T-cell (primary cell): ENCODE results near the gene LRP1. TPM values are rescaled to one million over a fixed set of nuclear protein-coding genes. Genes with fewer than 3 reads are reported as not detected.
"Not testable (repeated sequence)": the region's sequence is repeated elsewhere in the genome, so short reads cannot be mapped to it uniquely, and the experiment has no call there.

ENCODE experiments used
- ATAC-seq, 4 experiments: fragments of 200-7000 bp in 3 of 4; fragments of 150-1000 bp in 1 of 4; cut with Tn5 transposase; replicated peaks in 1 of 4; 1 replicate in 3 of 4; 2 replicates in 1 of 4; pipeline ENCODE4 v1.10.0; 2021; ENCODE audit warnings: moderate library complexity in 3 of 4, mild to moderate bottlenecking in 2 of 4, moderate number of reproducible peaks in 1 of 4
- CTCF ChIA-PET, 2 donors: fragments of 300-600 bp; sonication (Branson Sonifier 250); formaldehyde crosslinking; loops; one replicate each; lab custom pipeline; 2022; ENCODE audit warnings: antibody characterized with exemption in 2 of 2; lab: Charles Lee
- POLR2A ChIA-PET, 2 donors: fragments of 300-600 bp; sonication (Branson Sonifier 250); formaldehyde crosslinking; loops; one replicate each; lab custom pipeline; 2022; ENCODE audit warnings: antibody characterized with exemption in 2 of 2; lab: Charles Lee
- DNase-seq, 35 experiments: peaks; one replicate each; pipeline versions ENCODE4 v3.0.0 to v3.0.0-alpha.2; 2013 to 2023
- H3K27ac ChIP-seq: one replicate; pipeline ENCODE4 v1.5.1; 2013; ENCODE audit warnings: low read length
- H3K27me3 ChIP-seq, 2 experiments: replicated peaks in 1 of 2; 1 replicate in 1 of 2; 2 replicates in 1 of 2; pipeline versions ENCODE4 v1.6.1 to v1.7.0; 2013; ENCODE audit warnings: low read length in 1 of 2, mixed read lengths in 1 of 2; ENCODE audit not compliant: control insufficient read depth in 2 of 2, insufficient read depth in 2 of 2; ENCODE audit errors: extremely low read depth in 1 of 2
- H3K36me3 ChIP-seq, 2 donors: 1 replicate in 1 of 2; 2 replicates in 1 of 2; pipeline versions ENCODE4 v1.6.1 to v1.7.0; 2013; ENCODE audit warnings: low read length in 1 of 2; ENCODE audit not compliant: control insufficient read depth in 2 of 2, insufficient read depth in 1 of 2; ENCODE audit errors: extremely low read depth in 1 of 2
- H3K4me1 ChIP-seq, 2 experiments: 1 replicate in 1 of 2; 2 replicates in 1 of 2; pipeline versions ENCODE4 v1.6.1 to v1.7.0; 2013; ENCODE audit warnings: low read length in 2 of 2, mixed read lengths in 1 of 2; ENCODE audit not compliant: insufficient read depth in 2 of 2, control insufficient read depth in 1 of 2; ENCODE audit errors: extremely low read depth in 1 of 2
- H3K4me3 ChIP-seq, 2 donors: 1 replicate in 1 of 2; 2 replicates in 1 of 2; pipeline versions ENCODE4 v1.5.1 to v1.7.0; 2013; ENCODE audit warnings: mild to moderate bottlenecking in 2 of 2, low read length in 1 of 2, moderate library complexity in 1 of 2; ENCODE audit not compliant: control insufficient read depth in 1 of 2; ENCODE audit errors: extremely low read depth in 1 of 2
- H3K9me3 ChIP-seq: 2 replicates; pipeline ENCODE4 v1.7.0; 2013
- H3K27ac Mint-ChIP-seq, 2 donors: one replicate each; pipeline ENCODE4 v1.8.0; 2020 to 2021; ENCODE audit warnings: mild to moderate bottlenecking in 2 of 2, mixed read lengths in 2 of 2
- H3K27me3 Mint-ChIP-seq, 2 donors: one replicate each; pipeline ENCODE4 v1.8.0; 2021 to 2022; ENCODE audit warnings: mixed read lengths in 2 of 2
- H3K36me3 Mint-ChIP-seq: one replicate; pipeline ENCODE4 v1.8.0; 2021; ENCODE audit warnings: mixed read lengths
- H3K4me1 Mint-ChIP-seq, 3 donors: one replicate each; pipeline ENCODE4 v1.8.0; 2020 to 2022; ENCODE audit warnings: mixed read lengths in 3 of 3, mild to moderate bottlenecking in 1 of 3
- H3K4me3 Mint-ChIP-seq, 3 donors: one replicate each; pipeline ENCODE4 v1.8.0; 2020 to 2022; ENCODE audit warnings: mild to moderate bottlenecking in 3 of 3, mixed read lengths in 3 of 3, moderate library complexity in 3 of 3
- H3K9me3 Mint-ChIP-seq, 3 donors: one replicate each; pipeline ENCODE4 v1.8.0; 2020 to 2022; ENCODE audit warnings: mixed read lengths in 3 of 3
- WGBS: methylation state at CpG from one replicate; pipeline ENCODE4 v1.1.5; 2013; ENCODE audit warnings: missing lambda C conversion rate; ENCODE audit not compliant: insufficient coverage; 5-methylcytosine and 5-hydroxymethylcytosine counted together
- total RNA-seq, 35 experiments: library from RNA in 6 of 35; stranded (reverse) in 6 of 35; fragments of 120-200 nt in 1 of 35; gene quantifications; one replicate each; pipeline versions ENCODE4 v1.2.1 to v1.2.4 and lab custom pipeline; 2013 to 2026

LRP1 gene
- total RNA-seq, 5 donors from 2014 or later (not counting 1 experiment from before 2014, with no cell fraction given), result 5.9 to 8.1 (median 7.7) TPM

- no peaks in the 10 kb centered on the region for H3K27me3 ChIP-seq
- peaks cover 11 to 41% of the 10 kb centered on the region in 2 experiments for H3K4me1 ChIP-seq
- Mint-ChIP-seq H3K36me3 (peaks cover 3% of the 10 kb centered on the region), H3K4me1 (peaks cover 32 to 44% (median 37%) of the 10 kb centered on the region in 3 donors), H3K9me3 (no peaks in the 10 kb centered on the region), H3K27me3 (peaks cover 0 to 3% of the 10 kb centered on the region in 2 donors), H3K27ac (peak overlapping the region; percentile 96 to 97), H3K4me3 (peak overlapping the region; percentile 89 to 98 (median 92))
- 97% methylated on average over 5 of the region's 9 CpGs for WGBS
- peak overlapping the region; percentile 68 to 97 for H3K4me3 ChIP-seq
- no peaks in the 10 kb centered on the region for H3K9me3 ChIP-seq
- ATAC-seq (no peak), DNase-seq (no peak)
- H3K27ac ChIP-seq, result peak overlapping the region; percentile 91
- peaks cover 3 to 9% of the 10 kb centered on the region in 2 donors for H3K36me3 ChIP-seq
- ChIA-PET POLR2A (interaction anchor here (0.5 to 2.3 kb wide), 10 partner anchors 16 to 492 kb away, joined by 3 to 11 read pairs (median 5); partner anchors contain the start of genes LRP1 (in 1 of the 2) and NEMP1 (in 1 of the 2)), CTCF (interaction anchor here (0.6 to 5.9 kb wide), 31 partner anchors 9 to 577 kb away, joined by 3 to 201 read pairs (median 6); partner anchors contain the start of genes LRP1 (in 1 of the 2), NAB2 (in 1 of the 2), NEMP1 (in 1 of the 2) and SHMT2 (in 1 of the 2))
These were observed 15.6 kb upstream of the LRP1 start for GRCh38 chr12:57112492-57113294.

- ChIA-PET CTCF (interaction anchor here in 1 of 2 donors (0.6 kb wide), 2 partner anchors 40 to 46 kb away, joined by 3 to 4 read pairs; no protein-coding TSS in a partner anchor), POLR2A (no interaction called here)
- Mint-ChIP-seq H3K9me3 (no peaks in the 10 kb centered on the region), H3K36me3 (no peaks in the 10 kb centered on the region), H3K27ac (no peak overlapping the region), H3K27me3 (peaks cover 0 to 3% of the 10 kb centered on the region in 2 donors), H3K4me3 (no peak overlapping the region), H3K4me1 (peaks cover 9 to 12% (median 12%) of the 10 kb centered on the region in 3 donors)
- no peak overlapping the region for H3K27ac ChIP-seq
- WGBS, result 87% methylated on average over 5 of the region's 5 CpGs
- no peak overlapping the region for H3K4me3 ChIP-seq
- H3K9me3 ChIP-seq, result no peaks in the 10 kb centered on the region
- H3K4me1 ChIP-seq, result peaks cover 0 to 12% of the 10 kb centered on the region in 2 experiments
- no peaks in the 10 kb centered on the region for H3K27me3 ChIP-seq
- no peaks in the 10 kb centered on the region for H3K36me3 ChIP-seq
- ATAC-seq, result no peak
- no peak for DNase-seq
These were observed 11.6 kb upstream of the LRP1 start for GRCh38 chr12:57116580-57117281.

GRCh38 chr12:57118711-57119271 lies 9.5 kb upstream of the LRP1 start:
- no peaks in the 10 kb centered on the region for H3K9me3 Mint-ChIP-seq
- ChIA-PET CTCF (no interaction called here), POLR2A (no interaction called here)
- H3K9me3 ChIP-seq, result no peaks in the 10 kb centered on the region
- H3K27me3 ChIP-seq, result no peaks in the 10 kb centered on the region
- 100% methylated on average over 1 of the region's 1 CpG for WGBS
- H3K27me3 Mint-ChIP-seq, result peaks cover 0 to 3% of the 10 kb centered on the region in 2 donors
- no peak overlapping the region for H3K4me3 ChIP-seq
- ATAC-seq, result peak in 1 of 4 experiments; percentile 12
- no peak for DNase-seq
- H3K36me3 ChIP-seq, result no peaks in the 10 kb centered on the region
- no peak overlapping the region for H3K4me3 Mint-ChIP-seq
- no peaks in the 10 kb centered on the region for H3K36me3 Mint-ChIP-seq
- no peak overlapping the region for H3K27ac ChIP-seq
- H3K4me1 Mint-ChIP-seq, result no peaks in the 10 kb centered on the region
- no peak overlapping the region for H3K27ac Mint-ChIP-seq
- no peaks in the 10 kb centered on the region for H3K4me1 ChIP-seq

- H3K4me1 ChIP-seq, result no peaks in the 10 kb centered on the region
- H3K36me3 ChIP-seq, result no peaks in the 10 kb centered on the region
- ChIA-PET CTCF (interaction anchor here in 1 of 2 donors (0.6 kb wide), 1 partner anchor 123 kb away, joined by 4 read pairs; no protein-coding TSS in a partner anchor), POLR2A (no interaction called here)
- Mint-ChIP-seq H3K4me3 (no peak overlapping the region), H3K4me1 (peaks cover 4 to 6% (median 5%) of the 10 kb centered on the region in 3 donors), H3K9me3 (no peaks in the 10 kb centered on the region), H3K27me3 (peaks cover 0 to 6% of the 10 kb centered on the region in 2 donors), H3K36me3 (no peaks in the 10 kb centered on the region), H3K27ac (no peak overlapping the region)
- no peak for ATAC-seq
- no peak for DNase-seq
- H3K9me3 ChIP-seq, result no peaks in the 10 kb centered on the region
- H3K27ac ChIP-seq, result no peak overlapping the region
- H3K4me3 ChIP-seq, result no peak overlapping the region
- 100% methylated on average over 2 of the region's 5 CpGs for WGBS
- H3K27me3 ChIP-seq, result no peaks in the 10 kb centered on the region
These were observed 8.8 kb upstream of the LRP1 start for GRCh38 chr12:57119294-57120085.

- CTCF ChIA-PET, result interaction anchor here in 1 of 2 donors (1.0 kb wide), 1 partner anchor 51 kb away, joined by 3 read pairs; no protein-coding TSS in a partner anchor
- H3K4me3 Mint-ChIP-seq, H3K36me3 ChIP-seq, H3K9me3 Mint-ChIP-seq, H3K27me3 Mint-ChIP-seq, H3K27ac Mint-ChIP-seq, H3K27ac ChIP-seq, H3K4me1 Mint-ChIP-seq, H3K4me1 ChIP-seq, H3K36me3 Mint-ChIP-seq, POLR2A ChIA-PET, DNase-seq, H3K27me3 ChIP-seq, H3K9me3 ChIP-seq, H3K4me3 ChIP-seq, ATAC-seq: not testable (repeated sequence)
- 84% methylated on average over 8 of the region's 11 CpGs for WGBS
These were observed 7.6 kb upstream of the LRP1 start for GRCh38 chr12:57120718-57121117.
